ENCODE measurements around the gene PRKCA.

Gene PRKCA

DNA sequence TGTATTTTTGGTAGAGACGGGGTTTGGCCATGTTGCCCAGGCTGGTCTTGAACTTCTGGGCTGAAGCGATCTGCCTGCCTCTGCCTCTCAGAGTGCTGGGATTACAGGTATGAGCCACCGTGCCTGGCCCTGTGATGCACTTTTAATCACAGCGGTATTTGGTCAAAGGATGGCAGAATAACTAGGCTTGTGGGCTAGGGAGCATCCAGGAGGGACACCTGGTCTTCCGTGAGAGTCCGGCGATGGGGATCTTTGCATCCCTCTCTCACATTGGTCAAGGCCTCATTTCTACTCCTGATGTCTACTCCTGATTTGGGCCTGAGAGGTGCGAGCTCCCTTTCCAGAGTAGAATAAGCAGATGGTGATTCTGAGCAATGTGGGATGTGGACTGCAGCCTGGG lies 274.6 kb downstream of the PRKCA start:
- H3K4me1 ChIP-seq (ENCODE audit: control insufficient read depth in 2 of 2, insufficient read depth in 1 of 2, low read depth in 1 of 2, low read length in 2 of 2): peaks cover 14% of the 10 kb centered on the region in 2 donors
- DNase-seq (ENCODE audit: low spot score): no peak
- no peak overlapping the region for H3K4me3 ChIP-seq (ENCODE audit: low read length in 2 of 2)
- no peak overlapping the region for H3K27ac ChIP-seq (replicated peaks; ENCODE audit: low read length)
- H3K9ac ChIP-seq (ENCODE audit: low read depth, low read length, poor library complexity): no peak overlapping the region
- H3K4ac ChIP-seq (ENCODE audit: low read length): no peak overlapping the region
- H2BK12ac ChIP-seq (ENCODE audit: low read length): no peak overlapping the region
- H2AK5ac ChIP-seq (ENCODE audit: low read depth, low read length): no peak overlapping the region
- no peak overlapping the region for H3K4me2 ChIP-seq (ENCODE audit: insufficient read depth, low read length, poor library complexity, severe bottlenecking)
- H2BK15ac ChIP-seq (ENCODE audit: low read length): no peak overlapping the region
- H3K23ac ChIP-seq (ENCODE audit: low read depth, low read length, poor library complexity): no peak overlapping the region
- no peak overlapping the region for H4K91ac ChIP-seq (ENCODE audit: low read depth, low read length, poor library complexity)
- no peak overlapping the region for H3K18ac ChIP-seq (ENCODE audit: low read length)
- no peak overlapping the region for H3K14ac ChIP-seq (ENCODE audit: low read length)
- no peaks in the 10 kb centered on the region for H3K36me3 ChIP-seq (replicated peaks in 1 of 2; ENCODE audit: control insufficient read depth in 2 of 2, insufficient read depth in 2 of 2, low read length in 2 of 2)
- no peaks in the 10 kb centered on the region for H3K9me3 ChIP-seq (replicated peaks in 1 of 2; ENCODE audit: control insufficient read depth in 2 of 2, insufficient read depth in 1 of 2, low read depth in 1 of 2, low read length in 2 of 2)
- H3K79me1 ChIP-seq (ENCODE audit: low read depth, low read length): no peaks in the 10 kb centered on the region
- H2BK5ac ChIP-seq (ENCODE audit: low read length): no peak overlapping the region
- no peak overlapping the region for H2AFZ ChIP-seq (ENCODE audit: low read length)
- no peaks in the 10 kb centered on the region for H3K27me3 ChIP-seq (ENCODE audit: control insufficient read depth in 3 of 3, insufficient read depth in 3 of 3, low read depth in 1 of 3, low read length in 3 of 3)
- no peak overlapping the region for H4K8ac ChIP-seq (ENCODE audit: low read depth, low read length)
- WGBS, 2 donors (ENCODE audit: extremely low coverage in 2 of 2, insufficient read length in 2 of 2, insufficient replicate concordance in 1 of 2): no CpG with 5 or more reads among the region's 8 CpGs
- no peak overlapping the region for H2BK120ac ChIP-seq (ENCODE audit: low read depth, low read length)

GRCh38 chr17:66578781-66579489 lies 276.5 kb downstream of the PRKCA start:
- Histone ChIP-seq H4K8ac (ENCODE audit: low read depth, low read length) (peak overlapping the region; percentile 20), H3K4ac (ENCODE audit: low read length) (no peak overlapping the region), H3K4me2 (ENCODE audit: insufficient read depth, low read length, poor library complexity, severe bottlenecking) (no peak overlapping the region), H3K79me1 (ENCODE audit: low read depth, low read length) (no peaks in the 10 kb centered on the region), H3K4me3 (ENCODE audit: low read length in 2 of 2) (no peak overlapping the region), H3K23ac (ENCODE audit: low read depth, low read length, poor library complexity) (no peak overlapping the region), H4K91ac (ENCODE audit: low read depth, low read length, poor library complexity) (peak overlapping the region; percentile 65), H2BK120ac (ENCODE audit: low read depth, low read length) (no peak overlapping the region), H3K27me3 (ENCODE audit: control insufficient read depth in 3 of 3, insufficient read depth in 3 of 3, low read depth in 1 of 3, low read length in 3 of 3) (no peaks in the 10 kb centered on the region), H3K14ac (ENCODE audit: low read length) (no peak overlapping the region), H2BK12ac (ENCODE audit: low read length) (peak overlapping the region; percentile 59), H3K18ac (ENCODE audit: low read length) (peak overlapping the region; percentile 5), H3K27ac (replicated peaks; ENCODE audit: low read length) (no peak overlapping the region), H3K36me3 (replicated peaks in 1 of 2; ENCODE audit: control insufficient read depth in 2 of 2, insufficient read depth in 2 of 2, low read length in 2 of 2) (no peaks in the 10 kb centered on the region), H2AFZ (ENCODE audit: low read length) (no peak overlapping the region), H3K4me1 (ENCODE audit: control insufficient read depth in 2 of 2, insufficient read depth in 1 of 2, low read depth in 1 of 2, low read length in 2 of 2) (peaks cover 14% of the 10 kb centered on the region in 2 donors), H3K9me3 (replicated peaks in 1 of 2; ENCODE audit: control insufficient read depth in 2 of 2, insufficient read depth in 1 of 2, low read depth in 1 of 2, low read length in 2 of 2) (peaks cover 0 to 2% of the 10 kb centered on the region in 2 donors), H2AK5ac (ENCODE audit: low read depth, low read length) (peak overlapping the region; percentile 58), H2BK15ac (ENCODE audit: low read length) (no peak overlapping the region), H3K9ac (ENCODE audit: low read depth, low read length, poor library complexity) (no peak overlapping the region), H2BK5ac (ENCODE audit: low read length) (no peak overlapping the region)
- WGBS, 2 donors (ENCODE audit: extremely low coverage in 2 of 2, insufficient read length in 2 of 2, insufficient replicate concordance in 1 of 2): no CpG with 5 or more reads among the region's 22 CpGs
- DNase-seq (ENCODE audit: low spot score): no peak

GRCh38 chr17:66579556-66579955 lies 277.1 kb downstream of the PRKCA start:
- H3K18ac ChIP-seq (ENCODE audit: low read length): peak overlapping the region; percentile 73
- H2BK5ac ChIP-seq (ENCODE audit: low read length): no peak overlapping the region
- no peak overlapping the region for H2BK120ac ChIP-seq (ENCODE audit: low read depth, low read length)
- no peak overlapping the region for H3K4me3 ChIP-seq (ENCODE audit: low read length in 2 of 2)
- H3K4ac ChIP-seq (ENCODE audit: low read length): no peak overlapping the region
- H2AK5ac ChIP-seq (ENCODE audit: low read depth, low read length): peak overlapping the region; percentile 58
- no CpG with 5 or more reads among the region's 4 CpGs for WGBS, 2 donors (ENCODE audit: extremely low coverage in 2 of 2, insufficient read length in 2 of 2, insufficient replicate concordance in 1 of 2)
- peak overlapping the region; percentile 20 for H4K8ac ChIP-seq (ENCODE audit: low read depth, low read length)
- peak overlapping the region; percentile 80 for H2AFZ ChIP-seq (ENCODE audit: low read length)
- no peak overlapping the region for H3K27ac ChIP-seq (replicated peaks; ENCODE audit: low read length)
- no peak overlapping the region for H3K9ac ChIP-seq (ENCODE audit: low read depth, low read length, poor library complexity)
- no peak overlapping the region for H2BK15ac ChIP-seq (ENCODE audit: low read length)
- H3K14ac ChIP-seq (ENCODE audit: low read length): no peak overlapping the region
- no peak for DNase-seq (ENCODE audit: low spot score)
- H4K91ac ChIP-seq (ENCODE audit: low read depth, low read length, poor library complexity): peak overlapping the region; percentile 65
- H2BK12ac ChIP-seq (ENCODE audit: low read length): peak overlapping the region; percentile 59
- H3K79me1 ChIP-seq (ENCODE audit: low read depth, low read length): no peaks in the 10 kb centered on the region
- H3K27me3 ChIP-seq (ENCODE audit: control insufficient read depth in 3 of 3, insufficient read depth in 3 of 3, low read depth in 1 of 3, low read length in 3 of 3): no peaks in the 10 kb centered on the region
- no peak overlapping the region for H3K23ac ChIP-seq (ENCODE audit: low read depth, low read length, poor library complexity)
- H3K36me3 ChIP-seq (replicated peaks in 1 of 2; ENCODE audit: control insufficient read depth in 2 of 2, insufficient read depth in 2 of 2, low read length in 2 of 2): no peaks in the 10 kb centered on the region
- H3K4me1 ChIP-seq (ENCODE audit: control insufficient read depth in 2 of 2, insufficient read depth in 1 of 2, low read depth in 1 of 2, low read length in 2 of 2): peaks cover 14% of the 10 kb centered on the region in 2 donors
- H3K9me3 ChIP-seq (replicated peaks in 1 of 2; ENCODE audit: control insufficient read depth in 2 of 2, insufficient read depth in 1 of 2, low read depth in 1 of 2, low read length in 2 of 2): peaks cover 0 to 2% of the 10 kb centered on the region in 2 donors
- no peak overlapping the region for H3K4me2 ChIP-seq (ENCODE audit: insufficient read depth, low read length, poor library complexity, severe bottlenecking)

- Histone ChIP-seq H2BK5ac (ENCODE audit: low read length) (no peak overlapping the region), H3K4me2 (ENCODE audit: insufficient read depth, low read length, poor library complexity, severe bottlenecking) (no peak overlapping the region), H4K8ac (ENCODE audit: low read depth, low read length) (no peak overlapping the region), H3K14ac (ENCODE audit: low read length) (no peak overlapping the region), H3K18ac (ENCODE audit: low read length) (peak overlapping the region; percentile 49), H2AFZ (ENCODE audit: low read length) (peak overlapping the region; percentile 80), H3K4me1 (ENCODE audit: control insufficient read depth in 2 of 2, insufficient read depth in 1 of 2, low read depth in 1 of 2, low read length in 2 of 2) (peaks cover 14% of the 10 kb centered on the region in 2 donors), H4K91ac (ENCODE audit: low read depth, low read length, poor library complexity) (no peak overlapping the region), H3K23ac (ENCODE audit: low read depth, low read length, poor library complexity) (no peak overlapping the region), H2BK120ac (ENCODE audit: low read depth, low read length) (peak overlapping the region; percentile 27), H3K27me3 (ENCODE audit: control insufficient read depth in 3 of 3, insufficient read depth in 3 of 3, low read depth in 1 of 3, low read length in 3 of 3) (no peaks in the 10 kb centered on the region), H3K9me3 (replicated peaks in 1 of 2; ENCODE audit: control insufficient read depth in 2 of 2, insufficient read depth in 1 of 2, low read depth in 1 of 2, low read length in 2 of 2) (peaks cover 0 to 2% of the 10 kb centered on the region in 2 donors), H2BK12ac (ENCODE audit: low read length) (no peak overlapping the region), H3K36me3 (replicated peaks in 1 of 2; ENCODE audit: control insufficient read depth in 2 of 2, insufficient read depth in 2 of 2, low read length in 2 of 2) (no peaks in the 10 kb centered on the region), H2BK15ac (ENCODE audit: low read length) (no peak overlapping the region), H2AK5ac (ENCODE audit: low read depth, low read length) (no peak overlapping the region), H3K9ac (ENCODE audit: low read depth, low read length, poor library complexity) (no peak overlapping the region), H3K79me1 (ENCODE audit: low read depth, low read length) (no peaks in the 10 kb centered on the region), H3K4ac (ENCODE audit: low read length) (no peak overlapping the region), H3K4me3 (ENCODE audit: low read length in 2 of 2) (no peak overlapping the region), H3K27ac (replicated peaks; ENCODE audit: low read length) (peak overlapping the region; percentile 38)
- WGBS, 2 donors (ENCODE audit: extremely low coverage in 2 of 2, insufficient read length in 2 of 2, insufficient replicate concordance in 1 of 2): no CpG with 5 or more reads among the region's 15 CpGs
- DNase-seq (ENCODE audit: low spot score): peak; percentile 40
These were observed 278.0 kb downstream of the PRKCA start for GRCh38 chr17:66580184-66580955.

Measured in neuronal stem cell (in vitro differentiated cells).